ENCODE results near the gene NUDT4. TPM values are rescaled to one million over a fixed set of nuclear protein-coding genes. Genes with fewer than 3 reads are reported as not detected.
"Not testable (repeated sequence)": the region's sequence is repeated elsewhere in the genome, so short reads cannot be mapped to it uniquely, and the experiment has no call there.

NUDT4 gene
- polyA plus RNA-seq, 1 donor = 79.6 TPM

DNA sequence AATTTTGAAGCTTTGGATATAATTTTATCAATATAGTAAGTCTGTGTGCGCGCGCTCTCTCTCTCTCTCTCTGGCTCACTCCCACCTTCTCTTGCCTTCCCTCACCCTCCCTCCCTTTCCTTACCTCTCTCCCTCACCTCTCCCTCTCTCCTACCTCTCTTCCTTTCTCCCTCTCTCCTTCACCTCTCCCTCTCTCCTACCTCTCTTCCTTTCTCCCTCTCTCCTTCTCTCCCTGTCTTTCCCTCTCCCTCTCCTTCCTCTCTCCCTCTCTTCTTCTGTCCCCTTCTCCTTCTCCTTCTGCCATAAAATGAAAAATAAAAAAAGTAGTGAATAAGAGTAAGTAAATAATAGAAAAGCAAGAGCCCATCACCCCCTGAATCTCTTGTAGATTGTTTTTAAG is 9.0 kb upstream of the NUDT4 start:
- DNase-seq = no peak

GRCh38 chr12:93369505-93369904 is 8.2 kb upstream of the NUDT4 start:
- DNase-seq = no peak

DNA sequence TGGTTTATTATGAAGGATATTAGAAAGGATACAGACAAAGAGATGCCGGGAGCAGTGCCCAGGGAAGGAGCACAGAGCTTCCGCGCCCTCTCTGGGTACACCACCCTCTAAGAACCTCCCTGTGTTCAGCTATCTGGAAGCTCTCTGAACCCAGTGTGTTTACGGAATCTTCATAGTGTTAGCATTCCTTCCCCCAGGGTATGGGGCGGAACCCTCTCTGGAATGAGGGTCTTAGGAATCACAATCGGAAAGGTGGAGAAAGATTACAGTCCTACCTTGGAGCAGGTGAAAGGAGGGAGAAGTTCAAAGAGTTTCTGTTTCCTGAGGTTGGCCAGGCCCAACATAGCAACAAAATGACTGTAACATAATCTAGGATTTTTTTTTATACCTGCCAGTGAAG is 6.8 kb upstream of the NUDT4 start:
- DNase-seq = no peak

DNA sequence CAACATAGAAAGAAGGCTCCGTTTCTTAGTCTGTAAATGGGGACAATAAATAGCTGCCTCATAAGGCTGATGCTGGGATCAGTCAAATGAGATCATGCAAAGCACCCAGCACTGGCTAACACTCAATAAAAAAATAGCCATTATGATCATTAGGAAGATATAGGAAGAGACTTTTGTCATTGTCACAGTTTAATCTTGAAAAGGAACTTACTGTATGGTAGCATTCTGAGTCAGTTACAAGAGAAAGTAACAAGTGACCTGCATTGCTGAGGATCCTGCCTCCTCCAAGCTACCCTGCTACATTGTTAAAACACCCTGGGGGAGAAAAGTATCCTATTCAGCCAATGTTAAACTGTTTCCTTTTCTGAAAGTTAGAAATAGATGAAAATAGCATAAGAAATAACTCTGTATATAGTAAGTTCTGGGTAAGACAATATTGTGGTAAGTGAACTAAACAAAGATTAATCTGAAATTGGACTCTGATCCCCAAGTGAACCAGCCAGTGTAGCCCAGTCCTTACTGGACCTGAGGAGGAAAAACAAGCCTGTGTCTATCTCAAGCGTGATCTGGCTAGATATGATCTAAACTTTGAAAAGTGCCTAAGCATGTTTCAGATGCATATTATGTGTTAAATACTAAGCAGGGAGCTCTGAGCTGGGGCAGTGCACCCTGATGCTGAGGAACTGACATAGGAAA is 3.6 kb upstream of the NUDT4 start:
- no peak for DNase-seq

DNA sequence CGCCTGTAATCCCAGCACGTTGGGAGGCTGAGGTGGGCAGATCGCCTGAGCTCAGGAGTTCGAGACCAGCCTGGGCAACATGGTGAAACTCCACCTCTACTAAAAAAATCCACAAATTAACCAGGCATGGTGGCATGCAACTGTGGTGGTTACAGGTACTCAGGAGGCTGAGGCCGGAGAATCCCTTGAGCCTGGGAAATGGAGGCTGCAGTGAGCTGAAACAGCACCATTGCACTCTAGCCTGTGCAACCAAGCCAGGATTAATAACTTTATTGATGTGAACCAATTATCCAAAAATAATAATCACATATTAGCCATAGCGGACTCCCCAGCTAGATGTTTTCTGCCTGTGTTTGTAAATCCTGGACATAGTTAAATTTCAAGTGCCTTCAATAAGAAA is 1.8 kb upstream of the NUDT4 start:
- no peak for DNase-seq

DNA sequence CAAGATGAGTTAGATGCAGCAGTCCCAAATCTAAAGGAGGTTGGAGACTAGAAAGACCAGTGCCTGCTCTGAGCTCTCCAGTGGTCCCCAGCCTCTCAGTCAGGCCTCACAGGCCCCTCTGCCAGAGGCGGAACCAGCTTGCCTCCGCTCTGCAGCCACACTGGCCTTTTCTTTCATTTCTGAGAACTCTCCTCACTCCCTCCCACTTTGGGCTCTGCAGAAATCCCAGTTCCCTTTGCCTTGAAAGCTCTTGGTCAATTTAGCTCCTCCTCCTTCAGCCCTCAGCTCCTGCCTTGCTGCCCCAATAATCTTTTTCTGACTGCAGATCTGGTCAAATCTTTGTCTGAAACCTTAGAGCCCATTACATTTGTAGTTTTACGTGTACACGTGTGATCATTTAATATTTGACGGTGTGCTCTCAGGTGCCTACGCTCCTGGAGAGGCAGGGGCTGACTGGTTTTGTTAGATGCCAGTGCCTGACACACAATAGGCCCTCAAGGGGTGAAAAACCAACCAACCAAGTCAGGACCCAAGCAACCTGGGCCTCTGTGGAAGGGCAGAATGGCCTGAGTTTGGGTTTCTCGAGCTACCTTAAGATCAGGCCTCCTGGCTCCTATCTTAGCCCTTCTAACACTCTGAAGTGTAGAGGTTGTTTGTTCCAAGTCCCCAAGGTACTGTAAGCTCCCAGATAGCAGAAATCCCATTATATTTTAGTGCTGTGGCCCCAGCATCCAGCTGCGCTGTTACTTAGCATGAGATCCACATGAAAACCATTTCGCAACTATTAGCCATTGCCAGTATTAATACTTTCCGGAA is 1.1 kb upstream of the NUDT4 start:
- no peak for DNase-seq

- DNase-seq = peak; percentile 68
Measured at GRCh38 chr12:93378196-93378997, 672 bp downstream of the NUDT4 start.

- peak; percentile 59 for DNase-seq
Measured at GRCh38 chr12:93378998-93379325, 1.2 kb downstream of the NUDT4 start.

- no peak for DNase-seq
Measured at GRCh38 chr12:93379326-93379980, 1.7 kb downstream of the NUDT4 start.

GRCh38 chr12:93379981-93380361 is 2.2 kb downstream of the NUDT4 start:
- DNase-seq = no peak

GRCh38 chr12:93380480-93381121 is 2.9 kb downstream of the NUDT4 start:
- peak; percentile 50 for DNase-seq

DNA sequence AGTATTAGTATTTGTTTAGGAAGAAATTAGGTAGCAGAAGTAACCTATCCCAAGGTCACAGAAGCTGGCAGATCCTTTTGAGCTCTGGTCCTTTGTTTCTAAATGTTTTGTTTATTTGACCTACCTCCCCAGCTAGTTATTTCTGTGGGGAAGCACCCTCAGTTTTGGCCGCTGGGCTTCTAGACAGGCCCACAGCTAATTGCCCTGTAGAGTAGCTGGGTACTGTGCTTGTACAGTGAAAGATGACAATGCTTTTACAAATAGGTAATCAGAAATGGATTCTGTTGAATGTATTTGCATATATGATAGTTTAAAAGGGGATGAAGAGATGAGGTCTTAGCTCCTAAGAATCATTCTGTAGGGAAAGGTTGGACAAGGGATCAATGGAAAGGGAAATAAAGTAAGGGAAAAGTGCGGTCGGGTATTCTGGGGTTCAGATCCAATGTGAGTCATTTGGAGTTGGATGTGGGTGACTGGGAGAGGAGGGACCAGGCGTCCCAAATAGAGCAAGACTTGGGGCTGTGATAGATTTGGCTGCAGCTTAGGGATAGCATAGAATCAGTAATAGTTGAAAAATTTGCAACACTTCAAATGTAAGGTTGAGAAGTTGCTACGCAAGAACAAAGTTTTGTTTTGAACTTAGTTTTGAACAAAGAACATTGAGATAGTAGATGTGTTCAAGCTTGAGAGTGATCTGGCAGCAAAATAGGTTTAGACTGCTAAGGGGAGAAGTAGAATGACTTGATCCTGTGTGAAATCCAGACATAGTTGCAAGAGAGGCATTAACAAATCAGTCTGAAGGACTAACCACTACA is 3.6 kb downstream of the NUDT4 start:
- no peak for DNase-seq

GRCh38 chr12:93381976-93382437 is 4.3 kb downstream of the NUDT4 start:
- not testable (repeated sequence) for DNase-seq

GRCh38 chr12:93387780-93388179 is 10.1 kb downstream of the NUDT4 start:
- no peak for DNase-seq

GRCh38 chr12:93390031-93390430 is 12.3 kb downstream of the NUDT4 start:
- DNase-seq = no peak

DNA sequence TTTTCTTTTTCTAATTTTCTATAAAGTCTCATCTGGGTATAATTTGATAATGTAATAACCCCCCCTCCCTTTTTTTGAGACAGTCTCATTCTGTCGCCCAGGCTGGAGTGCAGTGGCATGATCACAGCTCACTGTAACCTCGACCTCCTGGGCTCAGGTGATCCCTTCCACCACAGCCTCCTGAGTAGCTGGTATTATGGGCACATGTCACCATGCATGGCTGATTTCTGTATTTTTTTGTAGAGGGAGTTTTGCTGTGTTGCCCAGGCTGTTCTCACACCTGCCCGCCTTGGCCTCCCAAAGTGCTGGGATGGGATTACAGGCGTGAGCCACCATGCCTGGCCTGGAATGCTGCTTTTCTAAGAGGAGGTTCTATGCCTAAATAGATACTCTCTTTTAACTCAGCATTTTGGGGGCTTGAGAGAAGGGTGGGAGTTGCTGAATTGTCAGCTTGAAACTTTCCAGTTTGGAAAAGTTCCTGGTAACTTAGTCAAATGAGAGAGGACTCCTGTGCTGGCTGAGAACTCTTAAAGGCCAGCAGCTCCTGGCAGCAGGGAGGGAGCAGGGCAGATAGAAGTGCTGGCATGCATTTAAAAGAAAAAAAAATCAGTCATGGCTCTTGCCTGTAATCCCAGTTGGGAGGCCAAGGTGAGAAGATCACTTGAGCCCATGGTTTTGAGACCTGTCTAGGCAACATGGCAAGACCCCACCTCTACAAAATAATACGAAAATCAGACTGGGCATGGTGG is 13.0 kb downstream of the NUDT4 start:
- no peak for DNase-seq

DNA sequence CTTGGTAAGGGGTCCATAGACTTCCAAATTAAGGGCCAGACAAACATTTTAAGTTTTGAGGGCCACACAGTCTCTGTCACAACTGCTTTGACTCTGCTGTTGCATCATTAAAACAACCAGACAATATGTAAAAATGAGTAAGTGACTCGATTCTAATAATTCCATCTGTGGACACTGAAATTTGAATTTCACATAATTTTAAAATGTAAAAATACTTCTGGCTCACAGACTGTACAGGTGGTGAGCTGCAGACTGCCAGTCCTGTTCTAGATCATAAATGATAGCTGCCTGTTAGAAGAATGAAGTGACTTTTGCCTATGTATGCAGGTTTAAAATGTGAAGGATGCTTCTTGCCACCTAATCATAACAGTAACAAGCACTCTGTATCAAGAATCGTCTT is 15.7 kb downstream of the NUDT4 start:
- no peak for DNase-seq

DNA sequence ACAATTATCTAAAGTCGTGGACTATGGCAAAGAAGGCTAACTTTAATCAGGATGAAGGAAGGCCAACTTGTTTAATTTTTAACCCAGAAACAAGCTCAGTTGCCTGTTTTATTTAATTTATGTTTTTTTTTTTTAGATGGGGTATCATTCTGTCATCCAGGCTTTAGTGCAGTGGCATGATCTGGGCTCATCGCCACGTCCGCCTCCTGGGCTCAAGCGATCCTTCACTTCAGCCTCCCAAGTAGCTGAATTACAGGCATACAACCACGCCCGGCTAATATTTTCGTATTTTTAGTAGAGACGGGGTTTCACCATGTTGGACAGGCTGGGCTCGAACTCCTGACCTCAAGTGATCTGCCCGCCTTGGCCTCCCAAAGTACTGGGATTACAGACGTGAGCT is 19.7 kb downstream of the NUDT4 start:
- no peak for DNase-seq

DNA sequence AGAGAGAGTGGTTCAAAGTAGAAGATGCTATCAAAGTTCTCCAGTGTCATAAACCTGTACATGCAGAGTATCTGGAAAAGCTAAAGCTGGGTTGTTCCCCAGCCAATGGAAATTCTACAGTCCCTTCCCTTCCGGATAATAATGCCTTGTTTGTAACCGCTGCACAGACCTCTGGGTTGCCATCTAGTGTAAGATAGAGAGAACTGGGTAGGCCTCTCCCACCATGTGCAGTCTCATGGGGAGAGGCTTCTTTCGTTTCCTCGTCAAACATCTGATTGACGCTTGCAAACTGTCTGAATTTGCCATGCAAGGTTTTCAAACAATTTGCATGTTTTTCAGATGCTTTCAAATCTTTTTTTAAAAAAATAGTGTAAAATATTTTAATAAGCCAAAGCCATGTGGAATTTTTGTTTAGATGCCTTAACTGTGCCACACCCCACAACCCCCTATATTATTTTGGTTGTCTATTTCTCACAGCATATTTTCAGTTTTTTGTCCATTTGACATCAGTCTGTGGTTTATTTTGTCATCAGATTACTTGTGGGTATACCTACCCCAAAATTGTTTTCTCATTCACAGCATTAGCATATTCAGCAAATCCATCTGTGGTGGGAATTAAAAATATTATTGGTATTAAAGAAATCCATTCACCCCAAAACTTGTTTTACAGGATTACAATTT is 21.6 kb downstream of the NUDT4 start:
- DNase-seq = not testable (repeated sequence)
